NK-92 (cell line): ENCODE measurements around the gene HIGD1A.

Experiments used
- DNase-seq: peaks from one replicate; lab custom pipeline; 2025; ENCODE audit not compliant: unreplicated experiment; lab: John Stamatoyannopoulos, UW

The HIGD1A gene

GRCh38 chr3:42801784-42802183, 2.5 kb downstream of the HIGD1A start:
- DNase-seq: no peak

- no peak for DNase-seq
Observed at GRCh38 chr3:42801048-42801620, 3.2 kb downstream of the HIGD1A start.

- no peak for DNase-seq
Observed at GRCh38 chr3:42800251-42800650, 4.0 kb downstream of the HIGD1A start.

- no peak for DNase-seq
Observed at GRCh38 chr3:42799376-42799775, 4.9 kb downstream of the HIGD1A start.

GRCh38 chr3:42796332-42796885, 7.9 kb downstream of the HIGD1A start:
- DNase-seq: no peak

- no peak for DNase-seq
Observed at GRCh38 chr3:42795621-42796181, 8.6 kb downstream of the HIGD1A start.

- no peak for DNase-seq
Observed at GRCh38 chr3:42790714-42791229, 13.5 kb downstream of the HIGD1A start.

- no peak for DNase-seq
Observed at GRCh38 chr3:42786631-42787030, 17.7 kb downstream of the HIGD1A start.

- no peak for DNase-seq
Observed at GRCh38 chr3:42786212-42786611, 18.1 kb downstream of the HIGD1A start.

- no peak for DNase-seq
Observed at GRCh38 chr3:42780892-42781700, 23.2 kb downstream of the HIGD1A start.

GRCh38 chr3:42780398-42780797, 23.9 kb downstream of the HIGD1A start:
- DNase-seq: no peak

- DNase-seq: no peak
Observed at GRCh38 chr3:42778644-42779043, 25.6 kb downstream of the HIGD1A start.

GRCh38 chr3:42773409-42773751, 30.9 kb downstream of the HIGD1A start:
- DNase-seq: no peak

- DNase-seq: no peak
Observed at GRCh38 chr3:42772670-42773408, 31.5 kb downstream of the HIGD1A start, which contains the start of gene CCDC13. CCDC13 (minus strand) TSS chr3:42773253; CDS start chr3:42758345, 14,908 bp downstream.

GRCh38 chr3:42771271-42771670, 33.0 kb downstream of the HIGD1A start:
- no peak for DNase-seq

- DNase-seq: no peak
Observed at GRCh38 chr3:42769477-42770131, 34.7 kb downstream of the HIGD1A start.

GRCh38 chr3:42764561-42765295, 39.6 kb downstream of the HIGD1A start:
- no peak for DNase-seq

- no peak for DNase-seq
Observed at GRCh38 chr3:42764115-42764514, 40.2 kb downstream of the HIGD1A start.

- DNase-seq: no peak
Observed at GRCh38 chr3:42763021-42763420, 41.3 kb downstream of the HIGD1A start.
